IMR-90 (cell line): ENCODE measurements around the gene HSD17B7. TPM values are rescaled to one million over a fixed set of nuclear protein-coding genes. Genes with fewer than 3 reads are reported as not detected.

Experiments
- ATAC-seq: fragments of 200-7000 bp; cut with Tn5 transposase; 2 replicates; pipeline ENCODE4 v1.9.1; 2020; ENCODE audit warnings: low read depth, mild to moderate bottlenecking, moderate library complexity
- BruUV-seq: library from RNA; stranded (reverse); fragments of 400-500 nt; replicated peaks from 2 replicates; lab custom pipeline; 2021; lab: Mats Ljungman, UMichigan
- CTCF ChIA-PET: fragments of 300-600 bp; formaldehyde crosslinking; extraction: SDS; loops from one replicate; lab custom pipeline; 2021; ENCODE audit warnings: antibody characterized with exemption; lab: Yijun Ruan, JAX
- POLR2A ChIA-PET: fragments of 300-600 bp; sonication (Branson Sonifier 250); formaldehyde crosslinking; loops from one replicate; lab custom pipeline; 2022; ENCODE audit warnings: antibody characterized with exemption; ENCODE audit not compliant: unreplicated experiment; lab: Charles Lee
- DNase-seq: peaks from one replicate; pipeline ENCODE4 v3.0.0; 2013
- H2AFZ ChIP-seq: replicated peaks from 2 replicates; pipeline ENCODE3; 2013; ENCODE audit warnings: low read length, mild to moderate bottlenecking; ENCODE audit not compliant: poor library complexity
- H2AK5ac ChIP-seq: 2 replicates; pipeline ENCODE4 v1.6.1; 2013; ENCODE audit warnings: low read depth, low read length, inconsistent platforms
- H2AK9ac ChIP-seq: replicated peaks from 2 replicates; pipeline ENCODE3; 2013; ENCODE audit warnings: mild to moderate bottlenecking, low read depth, low read length, moderate library complexity; ENCODE audit not compliant: poor library complexity
- H2BK120ac ChIP-seq: 2 replicates; pipeline ENCODE4 v1.6.1; 2013; ENCODE audit warnings: low read depth, low read length, inconsistent platforms
- H2BK15ac ChIP-seq: 3 replicates; pipeline ENCODE4 v1.6.1; 2013; ENCODE audit warnings: low read depth, low read length, inconsistent platforms
- H2BK20ac ChIP-seq: 2 replicates; pipeline ENCODE4 v1.6.1; 2013; ENCODE audit warnings: low read depth, mild to moderate bottlenecking, inconsistent platforms, low read length, moderate library complexity
- H2BK5ac ChIP-seq: 2 replicates; pipeline ENCODE4 v1.6.1; 2013; ENCODE audit warnings: mild to moderate bottlenecking, low read depth, low read length, inconsistent platforms; ENCODE audit not compliant: poor library complexity, severe bottlenecking
- H3K14ac ChIP-seq: replicated peaks from 2 replicates; pipeline ENCODE4 v1.6.1; 2013; ENCODE audit warnings: low read depth, low read length, inconsistent platforms
- H3K18ac ChIP-seq: 2 replicates; pipeline ENCODE4 v1.6.1; 2013; ENCODE audit warnings: low read depth, low read length, control low read depth
- H3K23ac ChIP-seq: 2 replicates; pipeline ENCODE4 v1.6.1; 2013; ENCODE audit warnings: low read depth, low read length, inconsistent platforms
- H3K27ac ChIP-seq: 2 replicates; pipeline ENCODE4 v1.5.1; 2013; ENCODE audit warnings: mild to moderate bottlenecking, control low read depth, low read length; ENCODE audit not compliant: insufficient read depth
- H3K27me3 ChIP-seq: 2 replicates; pipeline ENCODE4 v1.6.1; 2013; ENCODE audit warnings: low read length; ENCODE audit not compliant: control insufficient read depth, insufficient read depth
- H3K36me3 ChIP-seq: 2 replicates; pipeline ENCODE4 v1.6.1; 2013; ENCODE audit warnings: low read length, mixed read lengths; ENCODE audit not compliant: control insufficient read depth, insufficient read depth
- H3K4ac ChIP-seq: 2 replicates; pipeline ENCODE4 v1.6.1; 2013; ENCODE audit warnings: low read depth, low read length, inconsistent platforms
- H3K4me1 ChIP-seq: 2 replicates; pipeline ENCODE4 v1.6.1; 2013; ENCODE audit warnings: low read length, mixed read lengths; ENCODE audit not compliant: control insufficient read depth, insufficient read depth
- H3K4me2 ChIP-seq: 2 replicates; pipeline ENCODE4 v1.6.1; 2013; ENCODE audit warnings: low read depth, mild to moderate bottlenecking, control low read depth, low read length, moderate library complexity
- H3K4me3 ChIP-seq: 2 replicates; pipeline ENCODE4 v1.5.1; 2013; ENCODE audit warnings: low read depth, mild to moderate bottlenecking, control low read depth, low read length, moderate library complexity; ENCODE audit not compliant: insufficient read depth
- H3K56ac ChIP-seq: 2 replicates; pipeline ENCODE4 v1.6.1; 2013; ENCODE audit warnings: low read length, inconsistent platforms; ENCODE audit not compliant: insufficient read depth; ENCODE audit errors: extremely low read depth
- H3K79me1 ChIP-seq, 2 experiments: 2 replicates each; pipeline ENCODE4 v1.6.1; 2013; ENCODE audit warnings: low read length in 2 of 2, inconsistent platforms in 1 of 2, low read depth in 1 of 2
- H3K9ac ChIP-seq: 2 replicates; pipeline ENCODE4 v1.6.1; 2013; ENCODE audit warnings: low read depth, low read length, control low read depth
- H3K9me1 ChIP-seq: 2 replicates; pipeline ENCODE4 v1.6.1; 2013; ENCODE audit warnings: low read length, inconsistent platforms; ENCODE audit not compliant: insufficient read depth
- H3K9me3 ChIP-seq: 2 replicates; pipeline ENCODE4 v1.6.1; 2013; ENCODE audit warnings: low read length; ENCODE audit not compliant: control insufficient read depth, insufficient read depth
- H4K20me1 ChIP-seq: 2 replicates; pipeline ENCODE4 v1.6.1; 2013; ENCODE audit warnings: low read length, inconsistent platforms; ENCODE audit not compliant: insufficient read depth
- H4K5ac ChIP-seq: 2 replicates; pipeline ENCODE4 v1.6.1; 2013; ENCODE audit warnings: mild to moderate bottlenecking, low read depth, low read length, control low read depth
- H4K8ac ChIP-seq, 2 experiments: 2 replicates each; pipeline ENCODE4 v1.6.1; 2013; ENCODE audit warnings: low read depth in 2 of 2, low read length in 2 of 2, control low read depth in 1 of 2, inconsistent platforms in 1 of 2
- H4K91ac ChIP-seq: 2 replicates; pipeline ENCODE4 v1.6.1; 2013; ENCODE audit warnings: low read depth, low read length, inconsistent platforms; ENCODE audit not compliant: insufficient read depth
- BHLHE40 ChIP-seq: fragments of 150-350 bp; IDR thresholded peaks from 2 replicates; pipeline ENCODE4 v1.6.1; 2016; ENCODE audit warnings: mild to moderate bottlenecking, low read depth, low read length
- CEBPB ChIP-seq: IDR thresholded peaks from 2 replicates; pipeline ENCODE4 v1.6.1; 2012; ENCODE audit warnings: low read depth, low read length, improper control_type of control experiment
- CHD1 ChIP-seq: IDR thresholded peaks from 2 replicates; pipeline ENCODE4 v1.6.1; 2012; ENCODE audit warnings: low read depth, low read length, improper control_type of control experiment
- CTCF ChIP-seq: conservative IDR thresholded peaks from 2 replicates; pipeline ENCODE4 v1.5.1; 2012; ENCODE audit warnings: mild to moderate bottlenecking, low read depth, low read length, improper control_type of control experiment
- ELK1 ChIP-seq: fragments of 150-350 bp; IDR thresholded peaks from 2 replicates; pipeline ENCODE4 v1.6.1; 2016; ENCODE audit warnings: low read depth, mild to moderate bottlenecking, low read length, moderate library complexity, borderline replicate concordance
- FOS ChIP-seq: fragments of 150-350 bp; IDR thresholded peaks from 2 replicates; pipeline ENCODE4 v1.6.1; 2016; ENCODE audit warnings: low read depth, low read length
- MAFK ChIP-seq: IDR thresholded peaks from 2 replicates; pipeline ENCODE4 v1.6.1; 2012; ENCODE audit warnings: low read depth, low read length, improper control_type of control experiment
- MAZ ChIP-seq: IDR thresholded peaks from 2 replicates; pipeline ENCODE4 v1.6.1; 2012; ENCODE audit warnings: low read depth, mild to moderate bottlenecking, low read length, improper control_type of control experiment, moderate library complexity, borderline replicate concordance
- MXI1 ChIP-seq: IDR thresholded peaks from 2 replicates; pipeline ENCODE4 v1.6.1; 2012; ENCODE audit warnings: low read depth, mild to moderate bottlenecking, low read length, moderate library complexity, borderline replicate concordance
- NFE2L2 ChIP-seq: fragments of 150-350 bp; IDR thresholded peaks from 2 replicates; pipeline ENCODE4 v1.6.1; 2016; ENCODE audit warnings: low read depth, mild to moderate bottlenecking, low read length
- POLR2A ChIP-seq: IDR thresholded peaks from 2 replicates; pipeline ENCODE4 v1.6.1; 2012; ENCODE audit warnings: mild to moderate bottlenecking, low read depth, low read length
- RAD21 ChIP-seq: IDR thresholded peaks from 2 replicates; pipeline ENCODE4 v1.6.1; 2012; ENCODE audit warnings: low read length, improper control_type of control experiment
- RCOR1 ChIP-seq: IDR thresholded peaks from 2 replicates; pipeline ENCODE4 v1.6.1; 2012; ENCODE audit warnings: mild to moderate bottlenecking, low read length, improper control_type of control experiment; ENCODE audit not compliant: insufficient replicate concordance
- RFX5 ChIP-seq: IDR thresholded peaks from 2 replicates; pipeline ENCODE4 v1.8.0; 2012; ENCODE audit warnings: low read depth, mild to moderate bottlenecking, low read length, moderate library complexity
- SMC3 ChIP-seq: fragments of 150-350 bp; IDR thresholded peaks from 2 replicates; pipeline ENCODE4 v1.6.1; 2016; ENCODE audit warnings: low read depth, mild to moderate bottlenecking, antibody characterized with exemption, low read length, moderate library complexity
- USF2 ChIP-seq: fragments of 150-350 bp; IDR thresholded peaks from 2 replicates; pipeline ENCODE4 v1.6.1; 2017; ENCODE audit warnings: mild to moderate bottlenecking, antibody characterized with exemption, low read length, low read depth
- WGBS, 2 experiments: methylation state at CpG; one replicate each; pipeline versions ENCODE4 v1.1.5 to v1.1.7; 2013; ENCODE audit warnings: missing lambda C conversion rate in 2 of 2; ENCODE audit not compliant: insufficient read length in 1 of 2; ENCODE audit errors: extremely low coverage in 2 of 2; 5-methylcytosine and 5-hydroxymethylcytosine counted together
- dilution Hi-C: fragments of 300-500 bp; cut with HindIII; formaldehyde crosslinking; loops from one replicate; pipeline ENCODE4 v1.14.3; 2018; ENCODE audit warnings: low sequenced_read_pairs; ENCODE audit not compliant: unreplicated experiment
- in situ Hi-C: fragments of 300-500 bp; cut with MboI; formaldehyde crosslinking; loops from 3 replicates; pipeline ENCODE4 v1.14.3; 2019; ENCODE audit warnings: low sequenced_read_pairs, inconsistent platforms, mixed read lengths
- intact Hi-C: fragments of 100-400 bp; cut with micrococcal nuclease; formaldehyde crosslinking; loops from 2 replicates; pipeline ENCODE4 v1.10.0; 2022
- polyA plus RNA-seq, 3 experiments: library from polyadenylated mRNA; depleted of rRNA; stranded (reverse); fragments of >200 nt; gene quantifications; 2 replicates each; pipeline ENCODE4 v1.2.3, GENCODE V29; 2012; ENCODE audit warnings: low replicate concordance in 1 of 3
- total RNA-seq: library from RNA; depleted of rRNA; stranded (reverse); fragments of >200 nt; gene quantifications from 2 replicates; pipeline ENCODE4 v1.2.3, GENCODE V29; 2012

HSD17B7 gene
- total and polyA plus RNA-seq, 2 of the 4 experiments (the other 2 are of a cell fraction), result 10.6 to 17.7 TPM

- no peak overlapping the region for H2AK9ac ChIP-seq
- no peak overlapping the region for H4K91ac ChIP-seq
- ChIA-PET POLR2A (no interaction called here), CTCF (interaction anchor here (0.6 to 0.8 kb wide), 2 partner anchors 308 to 412 kb away, joined by 3 read pairs; no protein-coding TSS in a partner anchor)
- H2BK120ac ChIP-seq, result no peak overlapping the region
- H2AFZ ChIP-seq, result no peak overlapping the region
- no peak overlapping the region for H3K9ac ChIP-seq
- no peaks in the 10 kb centered on the region for H3K36me3 ChIP-seq
- H2BK15ac ChIP-seq, result no peak overlapping the region
- no peak overlapping the region for H4K5ac ChIP-seq
- WGBS, 2 experiments, result 70% methylated on average over 2 of the region's 2 CpGs; no CpG with 5 or more reads in 1 of the 2 experiments
- H3K56ac ChIP-seq, result no peak overlapping the region
- peaks cover 4% of the 10 kb centered on the region for H3K27me3 ChIP-seq
- H3K9me1 ChIP-seq, result no peaks in the 10 kb centered on the region
- BruUV-seq, result no TSS peak
- DNase-seq (no peak), ATAC-seq (no peak)
- H4K20me1 ChIP-seq, result no peaks in the 10 kb centered on the region
- no peaks in the 10 kb centered on the region for H3K9me3 ChIP-seq
- H3K27ac ChIP-seq, result no peak overlapping the region
- H3K23ac ChIP-seq, result no peak overlapping the region
- in situ Hi-C loops (no loop called here), dilution Hi-C loops (no loop called here), intact Hi-C loops (no loop called here)
- H2AK5ac ChIP-seq, result no peak overlapping the region
- H3K4me1 ChIP-seq, result peaks cover 5% of the 10 kb centered on the region
- no peak overlapping the region for H2BK20ac ChIP-seq
- no peak overlapping the region for H3K4me3 ChIP-seq
- H4K8ac ChIP-seq, result no peak overlapping the region
- TF ChIP-seq RCOR1 (no peak), ELK1 (no peak), SMC3 (no peak), MAFK (no peak), MXI1 (no peak), BHLHE40 (no peak), USF2 (no peak), MAZ (no peak), RAD21 (no peak), POLR2A (no peak), CEBPB (no peak), CHD1 (no peak), RFX5 (no peak), CTCF (no peak), FOS (no peak), NFE2L2 (no peak)
- no peaks in the 10 kb centered on the region for H3K79me1 ChIP-seq
- no peak overlapping the region for H3K4ac ChIP-seq
- H3K4me2 ChIP-seq, result no peak overlapping the region
- H3K18ac ChIP-seq, result no peak overlapping the region
- no peak overlapping the region for H2BK5ac ChIP-seq
- no peak overlapping the region for H3K14ac ChIP-seq
Measured at GRCh38 chr1:162823771-162824525, 33.4 kb downstream of the HSD17B7 start.
